ENCODE results near the gene ADGRD2. TPM values are rescaled to one million over a fixed set of nuclear protein-coding genes. Genes with fewer than 3 reads are reported as not detected.

ADGRD2 gene
- total and polyA plus RNA-seq, 2 donors, result not detected

DNA sequence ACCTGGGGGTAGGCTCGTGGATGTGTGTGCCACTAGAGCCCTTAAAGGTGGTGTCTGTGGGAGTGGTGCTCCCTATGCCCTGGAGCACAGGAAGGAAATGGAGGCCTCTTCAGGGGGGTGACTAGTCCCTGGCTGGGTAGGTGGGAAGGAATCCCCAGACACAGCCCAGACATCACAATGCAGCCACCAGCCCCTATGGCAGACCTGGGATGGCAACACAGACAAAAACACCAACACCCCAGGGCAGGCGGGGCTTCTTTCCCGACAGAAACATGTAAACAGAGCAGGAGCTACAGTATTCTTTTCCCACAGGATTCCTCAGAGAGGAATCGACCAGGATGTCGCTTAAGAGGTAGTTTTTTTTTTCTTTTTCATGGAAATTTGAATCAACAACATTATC, 67.3 kb downstream of the ADGRD2 start:
- Histone ChIP-seq H3K36me3 (ENCODE audit: insufficient read depth) (no peaks in the 10 kb centered on the region), H3K27ac (ENCODE audit: low read depth) (no peak overlapping the region), H3K4me1 (ENCODE audit: insufficient read depth) (no peaks in the 10 kb centered on the region), H3K4me3 (ENCODE audit: low read depth, low read length) (no peak overlapping the region)
- WGBS, result 74% methylated on average over 5 of the region's 5 CpGs
- no peak for DNase-seq (ENCODE audit: extremely low spot score)

DNA sequence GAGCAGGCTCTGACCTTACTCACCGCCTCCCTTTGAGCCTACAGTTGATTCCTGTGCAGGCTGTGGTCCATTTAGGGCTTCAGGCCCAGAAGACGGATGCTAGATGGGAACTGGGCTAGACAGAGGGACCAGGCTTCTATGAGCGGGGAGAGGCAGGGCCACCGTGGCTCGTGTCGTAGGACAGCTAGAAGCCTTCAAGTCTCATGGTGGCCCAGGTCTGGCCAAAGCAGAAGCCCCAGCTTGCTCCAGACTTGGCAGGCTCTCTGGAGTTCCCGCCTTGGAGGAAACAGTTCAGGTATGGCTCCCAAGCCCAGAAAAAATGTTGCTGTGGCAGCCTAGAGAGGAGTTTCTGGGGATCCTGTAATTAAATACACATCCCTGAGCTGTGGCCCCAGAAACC, 67.9 kb downstream of the ADGRD2 start:
- H3K4me1 ChIP-seq (ENCODE audit: insufficient read depth), result no peaks in the 10 kb centered on the region

DNA sequence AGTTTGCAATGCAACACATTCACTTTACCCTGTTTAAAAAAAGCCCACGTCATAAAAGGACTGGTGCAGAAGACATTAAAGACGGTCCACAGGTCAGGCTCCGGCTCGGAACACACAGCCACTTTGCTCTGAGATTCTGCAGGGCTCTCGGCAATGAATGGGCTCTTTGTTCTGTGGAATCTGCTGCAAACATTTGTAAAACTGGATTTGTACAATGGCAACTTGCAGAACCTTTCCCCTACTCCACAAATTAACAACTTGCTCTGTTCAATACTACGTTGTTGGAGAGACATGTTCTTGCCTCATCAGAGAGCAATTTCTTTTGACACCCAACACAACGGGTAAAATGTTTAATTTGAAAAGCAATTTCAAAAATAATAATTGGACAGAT, 70.0 kb downstream of the ADGRD2 start:
- H3K4me3 ChIP-seq (ENCODE audit: low read depth, low read length), result no peak overlapping the region

More for the DNA sequence above, 67.9 kb downstream of the ADGRD2 start:
- no peak for DNase-seq (ENCODE audit: extremely low spot score)
- Histone ChIP-seq H3K27ac (ENCODE audit: low read depth) (no peak overlapping the region), H3K36me3 (ENCODE audit: insufficient read depth) (no peaks in the 10 kb centered on the region), H3K4me3 (ENCODE audit: low read depth, low read length) (no peak overlapping the region)
- 92% methylated on average over 7 of the region's 7 CpGs for WGBS

DNA sequence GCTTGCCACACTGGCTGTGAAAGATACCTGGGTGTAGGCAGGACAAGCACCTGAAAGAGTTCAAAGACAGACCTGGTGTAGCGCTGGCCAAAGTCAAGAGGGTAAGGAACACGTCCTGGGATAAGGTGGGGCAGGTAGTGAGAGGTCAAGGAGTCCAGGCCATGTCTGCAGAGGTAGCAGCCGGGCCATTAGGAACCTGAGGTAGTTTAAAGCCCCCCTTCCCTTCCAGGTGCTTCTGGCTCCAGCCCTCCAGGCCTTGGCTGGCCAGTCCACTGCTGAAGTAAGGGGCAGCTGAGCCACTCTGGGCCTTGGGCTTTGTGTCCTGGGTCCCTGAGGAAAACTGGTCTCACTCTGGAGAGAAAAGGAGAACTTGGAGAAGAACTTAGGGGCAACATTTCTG, 70.9 kb downstream of the ADGRD2 start:
- no peak overlapping the region for H3K27ac ChIP-seq (ENCODE audit: low read depth)
- 95% methylated on average over 3 of the region's 3 CpGs for WGBS
- H3K4me1 ChIP-seq (ENCODE audit: insufficient read depth), result no peaks in the 10 kb centered on the region
- no peak for DNase-seq (ENCODE audit: extremely low spot score)
- no peaks in the 10 kb centered on the region for H3K36me3 ChIP-seq (ENCODE audit: insufficient read depth)
- H3K4me3 ChIP-seq (ENCODE audit: low read depth, low read length), result no peak overlapping the region

More for the DNA sequence above, 70.0 kb downstream of the ADGRD2 start:
- 82% methylated on average over 7 of the region's 7 CpGs for WGBS
- no peak for DNase-seq (ENCODE audit: extremely low spot score)
- no peaks in the 10 kb centered on the region for H3K36me3 ChIP-seq (ENCODE audit: insufficient read depth)
- H3K27ac ChIP-seq (ENCODE audit: low read depth), result no peak overlapping the region
- no peaks in the 10 kb centered on the region for H3K4me1 ChIP-seq (ENCODE audit: insufficient read depth)

DNA sequence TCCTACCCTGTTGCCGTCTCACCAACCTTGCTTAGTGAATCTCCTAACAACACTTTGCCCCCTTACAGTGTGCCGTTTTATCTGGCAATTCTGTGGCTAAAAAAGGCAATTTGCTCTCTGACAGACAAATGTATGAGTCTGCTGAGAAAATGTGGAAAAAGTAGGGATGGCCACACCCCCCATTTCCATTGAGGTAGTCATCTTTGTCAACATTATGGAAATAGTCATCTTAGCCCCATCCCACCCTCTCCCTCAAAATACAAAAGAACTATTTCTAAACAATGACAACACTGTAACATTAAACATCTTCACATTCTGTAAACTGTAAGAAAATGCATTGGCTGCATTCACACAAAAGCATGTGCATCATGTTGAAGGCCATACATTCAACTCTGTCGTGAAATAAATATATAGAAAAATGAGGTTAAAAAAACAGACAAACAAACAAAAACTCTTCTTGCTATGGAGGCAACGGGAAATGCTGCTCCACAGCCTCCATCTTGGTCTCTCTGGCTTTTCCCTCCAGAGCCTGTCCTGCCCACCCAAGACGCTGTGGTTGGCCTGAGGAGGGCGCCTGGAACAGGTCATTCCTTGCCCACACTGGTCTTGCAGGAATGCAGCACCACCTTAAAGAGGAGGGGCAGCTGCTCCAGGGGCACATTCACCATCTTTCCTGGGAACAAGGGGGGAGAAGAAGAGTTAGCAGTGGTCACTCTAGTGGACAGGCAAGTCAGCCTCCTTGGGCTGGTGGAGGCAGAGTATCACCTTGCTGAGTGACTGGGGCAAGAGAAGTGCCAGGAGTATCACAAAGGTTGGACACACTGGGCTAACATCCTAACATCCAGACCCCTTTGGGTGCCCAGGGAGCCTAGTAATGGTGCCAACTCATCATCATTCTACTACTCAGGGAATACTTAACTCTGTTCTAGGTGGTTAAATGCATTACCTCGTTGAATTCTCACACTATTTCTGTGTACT, 72.2 kb downstream of the ADGRD2 start:
- no peak overlapping the region for H3K27ac ChIP-seq (ENCODE audit: low read depth)
- no peaks in the 10 kb centered on the region for H3K4me1 ChIP-seq (ENCODE audit: insufficient read depth)
- no peak overlapping the region for H3K4me3 ChIP-seq (ENCODE audit: low read depth, low read length)
- H3K36me3 ChIP-seq (ENCODE audit: insufficient read depth), result no peaks in the 10 kb centered on the region
- 77% methylated on average over 7 of the region's 7 CpGs for WGBS
- no peak for DNase-seq (ENCODE audit: extremely low spot score)

DNA sequence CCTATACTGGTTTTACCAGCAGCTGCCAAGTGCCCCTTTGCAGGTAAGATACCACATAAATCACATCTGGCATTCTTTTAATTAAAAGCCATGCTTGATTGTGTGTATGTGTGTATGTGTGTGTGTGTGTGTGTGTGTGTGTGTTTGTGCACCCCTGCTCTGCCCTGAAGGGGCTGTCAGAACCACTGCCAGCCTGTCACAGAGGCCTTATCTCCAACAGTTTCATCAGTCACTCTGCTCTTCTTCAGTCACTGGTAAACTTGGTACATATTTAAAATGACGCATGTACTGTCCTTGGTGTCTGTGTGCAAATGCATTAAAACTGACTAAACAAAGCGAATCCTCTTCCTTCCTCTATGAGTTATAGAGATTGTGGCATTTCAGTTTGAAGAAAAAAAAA, 75.9 kb downstream of the ADGRD2 start:
- DNase-seq (ENCODE audit: extremely low spot score), result no peak
- no peak overlapping the region for H3K27ac ChIP-seq (ENCODE audit: low read depth)
- H3K4me1 ChIP-seq (ENCODE audit: insufficient read depth), result no peaks in the 10 kb centered on the region
- H3K4me3 ChIP-seq (ENCODE audit: low read depth, low read length), result no peak overlapping the region
- H3K36me3 ChIP-seq (ENCODE audit: insufficient read depth), result no peaks in the 10 kb centered on the region
- WGBS, result 84% methylated on average over 2 of the region's 2 CpGs

DNA sequence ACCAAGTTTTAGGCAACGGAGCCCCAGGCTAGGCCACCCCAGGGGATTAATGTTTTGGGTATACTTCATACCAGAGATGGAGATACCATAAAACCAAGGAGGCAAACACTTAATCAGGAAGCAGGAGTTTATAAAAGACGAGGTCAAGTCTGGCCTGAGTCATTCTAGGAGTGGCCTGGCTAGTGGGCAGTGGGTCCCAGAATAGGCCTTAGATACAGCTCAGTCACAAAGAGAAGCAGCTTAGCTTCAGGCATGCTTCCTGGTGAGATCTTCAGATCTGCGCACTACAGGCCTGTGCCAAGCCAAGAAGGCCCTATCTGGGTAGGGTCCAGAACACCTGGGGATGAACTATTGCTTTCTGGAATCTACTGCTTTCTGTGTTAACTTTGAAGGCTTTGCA, 77.5 kb downstream of the ADGRD2 start:
- no peaks in the 10 kb centered on the region for H3K36me3 ChIP-seq (ENCODE audit: insufficient read depth)
- H3K27ac ChIP-seq (ENCODE audit: low read depth), result no peak overlapping the region
- no peaks in the 10 kb centered on the region for H3K4me1 ChIP-seq (ENCODE audit: insufficient read depth)
- no peak for DNase-seq (ENCODE audit: extremely low spot score)
- no peak overlapping the region for H3K4me3 ChIP-seq (ENCODE audit: low read depth, low read length)
- WGBS, result 84% methylated on average over 3 of the region's 3 CpGs

Other genes with a start within 250 kb of the ADGRD2 start
- 28.1 TPM for gene NEK6, start 192.5 kb upstream of the ADGRD2 start, total RNA-seq
- 38.3 TPM for gene NEK6, start 192.5 kb upstream of the ADGRD2 start, polyA plus RNA-seq
- 110 TPM for gene PSMB7, start 35.0 kb upstream of the ADGRD2 start, total RNA-seq
- gene PSMB7, start 35.0 kb upstream of the ADGRD2 start, polyA plus RNA-seq, result 152 TPM
- not detected for gene NR5A1, start 56.9 kb downstream of the ADGRD2 start, total RNA-seq
- not detected for gene NR5A1, start 56.9 kb downstream of the ADGRD2 start, polyA plus RNA-seq